ENCODE data around the gene HFE.

The HFE gene

DNA sequence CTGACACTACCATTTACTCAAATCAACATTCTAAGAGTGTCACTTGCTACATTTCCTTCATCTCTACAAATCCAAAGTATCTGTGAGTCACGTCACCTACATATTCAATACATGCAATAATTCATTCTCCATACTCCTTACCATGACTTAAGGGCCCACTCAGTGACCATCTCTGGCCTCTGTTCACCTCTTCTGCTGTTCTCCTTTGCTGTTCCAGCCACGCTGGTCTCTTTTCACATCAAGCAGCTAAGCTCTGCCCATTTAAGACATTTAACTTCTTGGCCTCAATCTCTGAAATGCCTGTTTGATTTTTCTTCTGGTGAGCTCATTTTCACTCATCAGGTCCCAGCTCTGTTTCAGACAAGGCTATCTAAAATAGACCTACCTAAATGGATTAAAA is 46.5 kb downstream of the HFE start:
- no peak for DNase-seq (ENCODE audit: low spot score)

DNA sequence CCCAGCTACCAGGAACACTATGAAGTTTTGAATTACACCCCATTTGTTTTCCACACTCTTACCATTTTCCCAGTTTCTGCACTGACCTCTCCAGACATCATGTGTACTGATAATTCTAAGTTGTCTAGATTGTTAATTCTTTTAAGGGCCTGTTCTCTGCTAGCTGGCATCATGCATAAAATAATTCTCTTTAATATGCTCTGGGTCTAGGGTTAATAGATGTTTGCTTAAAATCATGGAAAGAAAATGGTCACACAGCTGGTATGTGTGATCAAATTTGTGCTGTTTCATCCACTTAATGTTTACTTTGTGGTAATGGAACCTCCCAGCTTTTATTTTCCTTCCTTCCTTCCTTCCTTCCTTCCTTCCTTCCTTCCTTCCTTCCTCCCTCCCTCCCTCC is 49.1 kb downstream of the HFE start:
- no peak for DNase-seq (ENCODE audit: low spot score)

- DNase-seq (ENCODE audit: low spot score), result no peak
Observed at GRCh38 chr6:26140254-26140966, 53.2 kb downstream of the HFE start.

- DNase-seq (ENCODE audit: low spot score), result no peak
Observed at GRCh38 chr6:26140967-26141294, 53.7 kb downstream of the HFE start.

DNA sequence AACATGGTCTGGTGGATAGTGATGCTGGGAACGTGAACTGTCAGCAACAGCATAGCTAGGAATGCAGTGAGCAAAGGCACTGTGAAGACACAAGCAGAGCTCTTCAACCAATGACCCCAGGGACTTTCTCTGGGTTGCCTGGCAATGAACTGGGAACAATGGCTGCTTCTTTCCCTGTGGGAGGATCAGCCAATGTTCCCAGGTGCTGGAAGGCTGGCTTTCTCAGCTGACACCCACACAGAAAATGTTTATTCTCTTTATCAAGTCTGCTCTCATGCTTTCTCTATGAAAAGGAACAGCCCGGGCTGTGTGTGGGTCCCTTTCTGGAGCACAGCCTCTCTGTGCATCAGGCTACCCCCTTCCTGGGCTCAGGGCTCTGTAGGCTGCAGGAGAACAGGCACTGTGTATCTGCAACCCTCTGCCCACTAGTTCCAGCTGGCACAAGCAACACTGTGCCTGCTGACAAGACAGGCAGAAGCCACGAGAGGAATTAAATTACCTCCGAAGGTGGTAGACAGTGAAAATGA is 54.2 kb downstream of the HFE start:
- DNase-seq (ENCODE audit: low spot score), result peak; percentile 89

- DNase-seq (ENCODE audit: low spot score), result no peak
Observed at GRCh38 chr6:26142026-26142425, 54.8 kb downstream of the HFE start.

Measured in putamen (tissue), 1 donor.